ENCODE measurements around the gene NUP153.

Gene NUP153

DNA sequence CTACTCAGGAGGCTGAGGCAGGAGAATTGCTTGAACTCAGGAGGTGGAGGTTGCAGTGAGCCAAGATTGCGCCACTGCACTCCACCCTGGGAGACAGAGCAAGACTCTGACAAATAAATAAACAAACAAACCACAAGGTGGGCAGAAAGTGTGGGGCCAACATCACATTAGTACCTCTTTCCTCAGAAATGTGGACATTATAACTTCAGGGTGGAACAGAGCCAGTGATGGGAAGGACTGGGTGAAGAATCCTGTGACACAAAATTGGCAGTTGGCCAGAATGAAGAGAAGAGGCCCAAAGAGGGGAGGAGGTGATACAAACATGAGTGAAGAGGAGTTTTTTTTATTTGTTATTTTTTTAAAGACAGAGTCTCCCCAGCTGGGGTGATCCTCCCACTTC lies 50.6 kb downstream of the NUP153 start:
- DNase-seq: no peak

GRCh38 chr6:17653198-17653882 lies 53.4 kb downstream of the NUP153 start:
- DNase-seq: no peak

DNA sequence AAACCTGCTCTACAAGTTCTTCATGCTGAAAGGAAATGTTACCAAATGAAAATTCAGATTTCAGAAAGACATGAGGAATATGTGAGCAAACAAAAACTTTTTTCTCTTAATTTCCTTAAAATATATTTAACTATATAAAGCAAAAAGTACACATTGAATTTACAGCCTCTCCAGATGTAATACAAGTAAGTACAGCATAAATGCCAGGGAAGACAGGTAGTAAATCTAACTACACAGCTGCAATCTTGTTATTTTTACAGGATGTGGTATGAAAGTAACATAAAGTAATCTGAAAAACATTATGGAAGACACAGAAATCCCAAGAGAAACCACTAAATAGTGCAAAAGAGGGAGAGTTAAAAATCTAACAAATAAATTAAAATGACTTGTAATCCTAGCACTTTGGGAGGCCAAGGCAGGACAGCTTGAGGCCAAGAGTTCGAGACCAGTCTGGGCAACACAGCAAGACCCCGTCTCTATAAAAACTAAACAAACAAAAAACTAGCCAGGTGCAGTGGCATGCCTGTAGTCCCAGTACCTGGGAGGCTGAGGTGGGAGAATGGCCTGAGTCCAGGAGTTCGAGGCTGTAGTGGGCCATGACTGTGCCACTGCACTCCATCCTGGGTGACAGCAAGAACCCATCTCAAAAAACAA lies 55.9 kb downstream of the NUP153 start:
- DNase-seq: no peak

DNA sequence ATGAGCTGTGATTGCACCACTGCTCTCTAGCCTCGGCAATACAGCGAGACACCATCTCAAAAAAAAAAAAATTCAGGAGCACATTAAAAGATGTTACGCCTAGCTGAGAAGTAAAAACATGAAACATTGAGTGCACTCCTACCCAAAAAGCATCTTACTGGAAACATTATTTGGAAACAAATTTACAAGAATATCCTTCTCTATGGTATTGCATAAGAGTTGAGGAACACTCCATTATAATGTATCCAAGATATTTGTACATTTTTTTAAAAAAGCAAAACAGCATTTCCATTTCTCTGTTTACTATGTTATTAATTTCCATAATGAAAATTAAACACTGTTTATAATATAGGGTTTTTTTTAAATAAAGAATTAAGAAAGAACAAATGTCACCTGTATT lies 58.0 kb downstream of the NUP153 start:
- DNase-seq: no peak

- no peak for DNase-seq
Observed at GRCh38 chr6:17640477-17640917, 66.2 kb downstream of the NUP153 start.

GRCh38 chr6:17638212-17638715 lies 68.5 kb downstream of the NUP153 start:
- no peak for DNase-seq

- no peak for DNase-seq
Observed at GRCh38 chr6:17635568-17635967, 71.2 kb downstream of the NUP153 start.

DNA sequence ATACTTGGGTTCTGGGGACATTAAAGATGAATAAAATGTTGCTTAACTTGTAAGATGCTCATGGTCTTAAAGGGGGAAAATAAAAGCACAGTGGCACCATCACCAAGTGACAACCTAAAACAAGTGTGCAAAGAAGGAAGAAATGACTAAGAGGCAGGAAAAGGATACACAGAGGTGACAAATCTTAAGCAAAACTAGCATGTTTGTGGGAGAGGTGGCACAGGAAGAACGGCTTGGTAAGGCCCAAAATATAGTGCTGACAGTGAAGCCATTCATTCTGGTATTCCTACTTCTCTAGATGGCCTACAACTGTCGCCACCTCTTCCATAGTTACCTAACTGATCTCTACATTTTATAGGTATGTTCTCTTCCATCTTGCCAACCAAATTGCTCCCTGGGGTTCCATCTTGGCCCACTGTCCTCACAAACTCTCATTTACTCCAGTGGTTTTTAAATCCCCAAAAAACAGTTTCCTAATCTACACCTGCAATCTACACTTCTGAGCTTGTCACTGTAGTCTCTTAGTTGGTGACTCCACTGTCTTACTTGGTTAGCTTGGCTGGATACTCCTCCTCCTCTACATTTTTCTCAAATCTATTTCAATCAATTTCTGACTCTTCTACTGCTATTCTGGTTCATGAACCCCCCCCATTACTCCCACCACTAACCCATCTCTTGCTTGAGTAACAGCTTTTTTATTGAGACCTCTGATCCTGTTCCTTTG lies 73.1 kb downstream of the NUP153 start:
- DNase-seq: no peak

DNA sequence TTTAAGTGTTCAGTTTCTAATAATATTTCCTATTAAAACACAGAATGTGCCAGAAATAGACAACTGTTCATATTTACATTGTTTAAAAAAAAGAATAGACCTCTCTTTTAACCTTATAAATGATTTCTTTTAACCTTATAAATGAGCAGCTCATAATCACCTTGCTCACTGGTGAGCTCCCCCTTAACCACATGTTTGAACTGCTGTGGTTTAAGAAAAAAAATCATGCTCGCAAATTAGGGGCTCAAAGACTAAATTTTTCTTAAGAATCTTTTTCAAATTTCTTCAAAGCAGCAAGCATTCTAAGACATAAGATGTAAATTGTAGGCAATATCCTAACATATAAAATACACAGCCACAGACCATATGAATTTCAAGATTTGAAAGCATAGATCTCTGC lies 73.8 kb downstream of the NUP153 start:
- DNase-seq: no peak

GRCh38 chr6:17630511-17631073 lies 76.1 kb downstream of the NUP153 start:
- DNase-seq: no peak

DNA sequence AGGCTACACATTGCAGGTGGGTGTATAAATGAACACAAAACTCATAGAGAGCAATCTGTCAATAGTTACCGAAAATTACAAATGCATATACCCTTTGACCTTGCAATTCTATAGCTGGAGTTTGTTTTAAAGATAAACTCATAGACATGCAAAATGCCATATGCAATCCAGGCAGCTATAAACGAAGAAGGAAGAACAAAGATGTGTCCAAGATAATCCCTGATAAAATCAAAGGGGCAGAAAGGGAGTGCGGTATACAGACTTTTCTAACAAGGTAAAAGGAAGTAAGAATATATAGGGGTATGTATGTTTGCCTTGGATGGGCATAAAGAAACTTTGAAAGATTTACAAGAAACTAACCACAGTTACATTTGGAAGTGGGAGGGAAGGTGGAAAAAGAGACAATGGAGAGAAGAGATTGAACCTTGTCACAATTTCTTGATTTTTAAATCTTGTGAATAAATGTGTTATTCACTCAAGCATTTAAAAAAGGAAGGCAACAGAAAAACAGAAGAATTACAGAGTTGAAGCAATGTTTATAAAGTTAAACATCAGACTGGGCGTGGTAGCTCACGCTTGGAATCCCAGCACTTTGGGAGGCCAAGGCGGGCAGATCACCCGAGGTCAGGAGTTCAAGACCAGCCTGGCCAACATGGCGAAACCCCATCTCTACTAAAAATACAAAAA lies 76.8 kb downstream of the NUP153 start:
- no peak for DNase-seq

GRCh38 chr6:17628873-17629272 lies 77.9 kb downstream of the NUP153 start:
- no peak for DNase-seq

- no peak for DNase-seq
Observed at GRCh38 chr6:17624396-17624795, 82.3 kb downstream of the NUP153 start.

DNA sequence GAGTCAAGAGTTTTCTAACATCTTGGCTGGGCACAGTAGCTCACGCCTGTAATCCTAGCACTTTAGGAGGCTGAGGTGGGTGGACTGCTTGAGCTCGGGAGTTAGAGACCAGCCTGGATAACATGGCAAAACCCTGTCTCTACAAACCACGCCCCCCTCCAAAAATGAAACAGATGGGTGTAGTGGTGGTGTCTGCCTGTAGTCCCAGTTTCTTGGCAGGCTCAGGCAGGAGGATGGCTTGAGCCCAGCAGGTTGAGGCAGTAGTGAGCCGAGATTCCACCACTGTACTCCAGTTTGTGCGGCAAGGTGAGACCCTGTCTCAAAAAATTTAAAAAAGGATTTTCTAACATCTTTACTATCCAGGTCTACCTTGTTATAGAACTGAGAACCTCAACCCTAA lies 84.6 kb downstream of the NUP153 start:
- DNase-seq: no peak

DNA sequence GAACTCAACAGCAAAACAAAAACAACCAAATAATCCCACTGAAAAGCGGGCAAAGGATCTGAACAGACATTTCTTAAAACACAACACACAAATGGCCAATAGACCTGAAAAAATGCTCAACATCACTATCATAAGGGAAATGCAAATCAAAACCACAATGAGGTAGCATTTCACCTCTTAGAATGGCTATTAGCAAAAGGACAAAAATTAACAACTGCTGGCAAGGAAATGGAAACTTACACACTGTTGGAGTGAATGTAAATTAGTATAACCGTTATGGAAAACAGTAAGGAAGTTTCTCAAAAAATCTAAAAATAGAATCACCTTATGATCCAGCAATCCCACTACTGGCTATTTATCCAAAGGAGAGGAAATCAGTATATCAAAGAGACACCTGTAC lies 85.7 kb downstream of the NUP153 start:
- no peak for DNase-seq

- no peak for DNase-seq
Observed at GRCh38 chr6:17615794-17616193, 90.9 kb downstream of the NUP153 start.

DNA sequence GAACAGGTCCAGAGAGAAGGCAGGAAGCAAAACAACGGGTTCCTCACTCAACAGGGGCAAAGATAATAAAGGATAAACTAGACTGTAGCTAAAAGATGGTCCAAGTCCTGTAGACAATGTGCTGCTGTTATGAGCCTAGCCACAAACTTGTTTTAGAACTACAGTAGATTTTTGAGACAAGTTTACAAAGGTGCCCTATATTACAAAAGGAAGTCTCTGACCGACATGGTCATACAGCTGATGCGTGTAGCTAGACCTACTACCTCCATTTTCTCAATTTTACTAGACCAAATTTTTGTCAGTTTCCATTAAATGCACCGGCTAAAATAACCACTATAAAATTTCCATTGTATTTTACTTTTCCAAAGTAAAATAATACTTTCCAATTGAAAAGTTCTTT lies 94.7 kb downstream of the NUP153 start:
- no peak for DNase-seq

GRCh38 chr6:17610835-17611234 lies 95.9 kb downstream of the NUP153 start:
- DNase-seq: no peak

DNA sequence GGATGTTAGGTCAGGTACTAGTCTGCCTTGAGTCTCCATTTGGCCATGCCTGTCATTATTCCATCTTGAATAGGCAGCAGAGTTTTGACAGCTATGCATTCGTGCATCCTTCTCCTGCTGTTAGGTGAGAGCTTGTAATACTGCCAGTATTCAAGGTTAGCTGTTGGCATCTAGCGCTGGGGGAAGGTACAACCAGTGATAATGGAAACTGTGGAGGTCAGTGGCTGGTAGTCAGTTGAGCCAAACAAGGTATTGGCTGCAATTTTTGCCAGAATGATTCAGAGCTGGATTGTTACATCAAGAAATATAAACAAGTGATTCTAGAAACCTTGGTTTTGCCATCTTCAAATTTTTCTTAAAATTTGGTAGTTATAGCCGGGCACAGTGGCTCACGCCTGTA lies 100.1 kb downstream of the NUP153 start:
- no peak for DNase-seq

DNA sequence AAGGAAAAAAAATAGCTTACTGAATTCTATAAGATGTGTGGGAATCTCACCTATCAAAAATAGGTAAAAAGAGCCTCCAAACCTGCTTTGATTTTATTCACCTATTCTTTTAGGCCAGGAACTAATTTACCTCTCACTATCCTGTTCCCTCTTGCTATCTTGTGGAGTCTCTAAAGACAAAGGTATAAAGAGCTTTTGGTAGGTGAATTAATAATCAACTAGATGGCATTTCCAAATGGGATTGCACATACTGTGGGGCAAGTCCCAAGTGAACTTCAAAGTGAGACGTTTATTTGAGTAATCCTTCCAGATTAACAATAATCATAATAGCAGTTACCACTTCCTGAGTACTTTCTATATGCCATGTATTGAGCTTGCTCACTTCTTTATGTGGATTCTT lies 103.8 kb downstream of the NUP153 start:
- DNase-seq: no peak

- no peak for DNase-seq
Observed at GRCh38 chr6:17601386-17601703, 105.4 kb downstream of the NUP153 start.

GRCh38 chr6:17600527-17601385 lies 106.0 kb downstream of the NUP153 start:
- DNase-seq: peak; percentile 25

All from NCI-H1092 treated with DMSO at 0.1 percent for 48 hours (cell line).